ENCODE results near the gene GTF2I. TPM values are rescaled to one million over a fixed set of nuclear protein-coding genes. Genes with fewer than 3 reads are reported as not detected.
"Not testable (repeated sequence)": the region's sequence is repeated elsewhere in the genome, so short reads cannot be mapped to it uniquely, and the experiment has no call there.

Gene GTF2I
- total RNA-seq, 2 experiments from 2014 or later, result 125 to 130 TPM

DNA sequence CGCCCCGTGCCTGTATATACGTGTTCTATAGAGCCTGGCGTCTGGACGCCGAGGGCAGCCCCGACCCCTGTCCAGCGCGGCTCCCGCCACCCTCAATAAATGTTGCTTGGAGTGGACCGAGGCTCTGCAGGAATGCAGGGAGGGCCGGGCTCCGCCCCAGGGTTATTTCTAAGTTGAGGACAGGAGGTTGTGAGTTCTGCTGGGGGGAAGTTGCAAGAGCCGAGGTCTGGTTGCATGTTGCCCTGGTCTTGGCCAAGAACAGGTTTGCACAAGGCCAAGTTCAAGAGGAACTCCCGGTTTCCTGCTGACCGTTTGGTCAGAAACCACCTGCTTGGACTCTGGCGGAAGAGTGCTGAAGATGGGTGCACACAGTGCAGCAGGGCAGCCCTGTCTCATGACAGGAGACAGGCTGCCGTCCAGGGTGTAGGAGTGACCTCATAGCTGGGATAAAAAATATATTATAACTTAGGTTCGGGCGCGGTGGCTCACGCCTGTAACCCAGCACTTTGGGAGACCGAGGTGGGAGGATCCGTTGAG is 131.8 kb downstream of the GTF2I start:
- CTCF ChIA-PET; H3K4me1 Mint-ChIP-seq; ATAC-seq; intact Hi-C loops (cut with DNase I, micrococcal nuclease); DNase-seq; H3K9me3 Mint-ChIP-seq (ENCODE audit: low read depth); POLR2A ChIA-PET; H3K36me3 Mint-ChIP-seq (ENCODE audit: low read depth); H3K27me3 Mint-ChIP-seq; H3K27ac Mint-ChIP-seq; H3K4me3 Mint-ChIP-seq: not testable (repeated sequence)

DNA sequence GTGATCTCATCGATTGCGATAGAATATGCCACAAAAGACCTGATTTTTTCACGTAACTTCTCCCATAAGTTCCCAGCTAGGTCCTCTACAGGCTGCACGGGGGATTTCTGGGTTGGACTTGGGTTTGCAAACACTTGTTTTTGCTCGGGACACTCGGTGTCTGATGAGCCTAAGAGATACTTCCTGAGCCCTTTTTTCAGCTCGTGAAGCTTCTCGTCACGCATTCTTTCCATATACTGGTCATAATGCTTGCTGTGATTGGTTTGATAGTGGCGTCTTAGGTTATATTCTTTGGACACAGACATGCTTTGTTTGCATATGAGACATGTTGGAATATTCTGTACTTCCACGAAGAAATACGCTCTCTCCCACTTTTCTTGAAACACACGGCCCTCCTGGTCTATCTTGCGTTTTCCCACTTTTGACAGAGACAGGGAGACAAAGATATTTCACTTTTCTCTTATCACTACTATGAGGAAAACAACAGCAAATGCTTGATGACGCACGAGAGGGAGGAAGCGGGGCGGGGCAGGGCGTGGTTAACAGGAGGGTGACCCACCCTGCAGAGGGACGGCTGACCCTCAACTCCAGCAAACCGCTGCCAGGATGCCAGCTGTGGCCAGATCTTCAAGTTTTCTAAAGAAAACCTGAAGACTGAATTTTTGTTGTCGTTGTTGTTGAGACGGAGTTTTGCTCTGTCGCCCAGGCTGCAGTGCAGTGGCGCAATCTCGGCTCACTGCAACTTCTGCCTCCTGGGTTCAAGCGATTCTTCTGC is 140.5 kb downstream of the GTF2I start:
- not testable (repeated sequence) for H3K36me3 Mint-ChIP-seq (ENCODE audit: low read depth)
- DNase-seq, result peak; percentile 9

DNA sequence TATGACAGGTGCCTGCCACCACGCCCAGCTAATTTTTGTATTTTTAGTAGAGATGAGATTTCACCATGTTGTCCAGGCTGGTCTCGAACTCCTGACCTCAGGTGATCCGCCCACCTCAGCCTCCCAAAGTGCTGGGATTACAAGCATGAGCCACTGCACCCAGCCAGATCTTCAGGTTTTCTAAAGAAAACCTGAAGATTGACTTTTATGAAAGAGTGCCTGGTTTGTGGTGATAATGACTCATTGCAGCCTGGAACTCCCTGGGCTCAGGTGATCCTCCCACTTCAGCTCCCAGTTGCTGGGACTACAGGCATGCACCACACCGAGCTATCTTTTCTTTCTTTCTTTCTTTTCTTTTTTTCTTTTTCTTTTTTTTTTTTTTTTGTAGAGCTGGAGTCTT is 141.1 kb downstream of the GTF2I start:
- POLR2A ChIA-PET; H3K9me3 Mint-ChIP-seq (ENCODE audit: low read depth); CTCF ChIA-PET; intact Hi-C loops (cut with DNase I, micrococcal nuclease); H3K36me3 Mint-ChIP-seq (ENCODE audit: low read depth); H3K4me1 Mint-ChIP-seq; H3K27me3 Mint-ChIP-seq; H3K27ac Mint-ChIP-seq; H3K4me3 Mint-ChIP-seq: not testable (repeated sequence)
- ATAC-seq, result peak; percentile 63
- DNase-seq, result peak; percentile 38

More for the DNA sequence above, 140.5 kb downstream of the GTF2I start:
- H3K4me3 Mint-ChIP-seq; H3K27me3 Mint-ChIP-seq; CTCF ChIA-PET; ATAC-seq; H3K27ac Mint-ChIP-seq; H3K4me1 Mint-ChIP-seq; intact Hi-C loops (cut with DNase I, micrococcal nuclease); H3K9me3 Mint-ChIP-seq (ENCODE audit: low read depth); POLR2A ChIA-PET: not testable (repeated sequence)

Other genes starting within 250 kb of the GTF2I start
- gene GTF2IRD1, start 203.8 kb upstream of the GTF2I start, total RNA-seq, result 1 to 10 TPM; 4.6 to 5.3 TPM
- gene NCF1, start 116.3 kb downstream of the GTF2I start, total RNA-seq, result under 1 TPM; 0.35 to 0.78 TPM
- 1 to 10 TPM; 2.6 to 4.3 TPM for gene GTF2IRD2, start 193.9 kb downstream of the GTF2I start, total RNA-seq